SK-N-SH (cell line): Measurements from ENCODE around the gene AK6. TPM values are rescaled to one million over a fixed set of nuclear protein-coding genes. Genes with fewer than 3 reads are reported as not detected.

Experiments used
- CTCF ChIA-PET: fragments of 300-600, 350-600 bp; formaldehyde crosslinking; extraction: SDS; loops from one replicate; lab custom pipeline; 2021; lab: Yijun Ruan, JAX
- POLR2A ChIA-PET: fragments of 350-600 bp; sonication (Branson Sonifier 250); formaldehyde crosslinking; extraction: SDS; loops from one replicate; lab custom pipeline; 2020; ENCODE audit warnings: antibody characterized with exemption, inconsistent platforms; lab: Yijun Ruan, JAX
- DNase-seq: peaks from one replicate; pipeline ENCODE4 v3.0.0; 2012
- H2AFZ ChIP-seq: fragments of 200-600 bp; sonication (generic); 2 replicates; pipeline ENCODE4 v1.8.1; 2016; ENCODE audit warnings: antibody characterized with exemption, mild to moderate bottlenecking, low read depth
- H3F3A ChIP-seq: fragments of 200-600 bp; sonication (generic); replicated peaks from 2 replicates; pipeline ENCODE3; 2016; ENCODE audit warnings: antibody characterized with exemption, mild to moderate bottlenecking; ENCODE audit not compliant: insufficient read depth
- H3K27ac ChIP-seq, 2 experiments: fragments of 200-500 bp in 1 of 2; fragments of 200-600 bp in 1 of 2; sonication (Bioruptor generic) in 1 of 2; sonication (generic), shearing (Covaris generic) in 1 of 2; 2 replicates each; pipeline versions ENCODE4 v1.5.1 to v1.6.1; 2014 to 2016; ENCODE audit warnings: low read depth in 2 of 2, inconsistent platforms in 1 of 2, low read length in 1 of 2, mild to moderate bottlenecking in 1 of 2, mixed read lengths in 1 of 2
- H3K27me3 ChIP-seq: fragments of 200-600 bp; sonication (generic), shearing (Covaris generic); 2 replicates; pipeline ENCODE4 v1.6.1; 2016; ENCODE audit warnings: mixed run types; ENCODE audit not compliant: insufficient read depth
- H3K36me3 ChIP-seq, 2 experiments: fragments of 200-500 bp in 1 of 2; fragments of 200-600 bp in 1 of 2; sonication (Bioruptor generic) in 1 of 2; sonication (generic) in 1 of 2; replicated peaks in 1 of 2; 2 replicates each; pipeline versions ENCODE3 to v1.5.1; 2014 to 2016; ENCODE audit warnings: low read length in 1 of 2, mild to moderate bottlenecking in 1 of 2; ENCODE audit not compliant: insufficient read depth in 2 of 2, control insufficient read depth in 1 of 2
- H3K4me1 ChIP-seq, 2 experiments: fragments of 200-500 bp in 1 of 2; fragments of 200-600 bp in 1 of 2; sonication (Bioruptor generic) in 1 of 2; sonication (generic), shearing (Covaris generic) in 1 of 2; 2 replicates each; pipeline versions ENCODE4 v1.5.1 to v1.6.1; 2014 to 2016; ENCODE audit warnings: low read depth in 1 of 2, low read length in 1 of 2, mixed run types in 1 of 2; ENCODE audit not compliant: insufficient read depth in 2 of 2, control insufficient read depth in 1 of 2
- H3K4me2 ChIP-seq: fragments of 200-600 bp; sonication (generic), shearing (Covaris generic); 2 replicates; pipeline ENCODE4 v1.6.1; 2017; ENCODE audit warnings: mixed run types
- H3K4me3 ChIP-seq, 2 experiments: fragments of 200-500 bp in 1 of 2; fragments of 200-600 bp in 1 of 2; sonication (Bioruptor generic) in 1 of 2; sonication (generic), shearing (Covaris generic) in 1 of 2; 2 replicates each; pipeline versions ENCODE4 v1.5.1 to v1.8.1; 2014 to 2016; ENCODE audit warnings: low read depth in 2 of 2, inconsistent platforms in 1 of 2, low read length in 1 of 2, mild to moderate bottlenecking in 1 of 2, mixed read lengths in 1 of 2, moderate library complexity in 1 of 2
- H3K79me2 ChIP-seq: fragments of 200-600 bp; sonication (generic); 2 replicates; pipeline ENCODE4 v1.8.1; 2017; ENCODE audit warnings: mild to moderate bottlenecking; ENCODE audit not compliant: insufficient read depth
- H3K9ac ChIP-seq: fragments of 200-600 bp; sonication (generic); 2 replicates; pipeline ENCODE4 v1.6.1; 2017; ENCODE audit warnings: mixed run types
- H3K9me2 ChIP-seq: fragments of 200-600 bp; sonication (generic); 2 replicates; pipeline ENCODE4 v1.6.1; 2017; ENCODE audit warnings: mixed run types
- H3K9me3 ChIP-seq: fragments of 200-600 bp; sonication (generic); 2 replicates; pipeline ENCODE4 v1.6.1; 2017; ENCODE audit warnings: mixed run types, mild to moderate bottlenecking, moderate library complexity
- H4K20me1 ChIP-seq: fragments of 200-600 bp; sonication (generic); 2 replicates; pipeline ENCODE4 v1.6.1; 2017; ENCODE audit warnings: mild to moderate bottlenecking, mixed run types; ENCODE audit not compliant: insufficient read depth
- ELF1 ChIP-seq: IDR thresholded peaks from 2 replicates; pipeline ENCODE4 v1.4.0; 2012
- EP300 ChIP-seq, 2 experiments: IDR thresholded peaks; 2 replicates each; pipeline versions ENCODE4 v1.4.0 to v1.6.1; 2012; ENCODE audit warnings: borderline replicate concordance in 1 of 2, low read depth in 1 of 2, low read length in 1 of 2
- FOSL2 ChIP-seq: IDR thresholded peaks from 2 replicates; pipeline ENCODE4 v1.4.0; 2012; ENCODE audit warnings: low read depth, mild to moderate bottlenecking, moderate library complexity, borderline replicate concordance
- GATA2 ChIP-seq: sonication (generic); formaldehyde crosslinking; IDR thresholded peaks from 2 replicates; pipeline ENCODE4 v1.5.0; 2020; ENCODE audit warnings: mild to moderate bottlenecking, missing genetic modification reagents
- NFIC ChIP-seq: IDR thresholded peaks from 2 replicates; pipeline ENCODE4 v1.4.0; 2012; ENCODE audit warnings: borderline replicate concordance
- POLR2AphosphoS5 ChIP-seq: IDR thresholded peaks from 2 replicates; pipeline ENCODE4 v1.6.1; 2012; ENCODE audit warnings: low read depth, low read length
- RAD21 ChIP-seq: IDR thresholded peaks from 2 replicates; pipeline ENCODE4 v1.6.1; 2012; ENCODE audit warnings: mild to moderate bottlenecking, low read length
- RCOR1 ChIP-seq: fragments of 150-350 bp; IDR thresholded peaks from 2 replicates; pipeline ENCODE4 v1.6.1; 2017; ENCODE audit warnings: antibody characterized with exemption, low read length
- RFX5 ChIP-seq: IDR thresholded peaks from 2 replicates; pipeline ENCODE4 v1.6.1; 2012; ENCODE audit warnings: mild to moderate bottlenecking, improper control_type of control experiment, low read length
- TCF12 ChIP-seq: IDR thresholded peaks from 2 replicates; pipeline ENCODE4 v1.4.0; 2012
- YY1 ChIP-seq: IDR thresholded peaks from 2 replicates; pipeline ENCODE4 v1.4.0; 2012; ENCODE audit warnings: low read depth, mild to moderate bottlenecking
- WGBS: methylation state at CpG from one replicate; pipeline ENCODE4 v1.1.6; 2017; ENCODE audit warnings: low lambda C conversion rate; 5-methylcytosine and 5-hydroxymethylcytosine counted together
- polyA plus RNA-seq, 3 experiments: library from polyadenylated mRNA; depleted of rRNA; stranded (reverse); fragments of >200 nt; gene quantifications; 2 replicates each; pipeline ENCODE4 v1.2.3, GENCODE V29; 2012
- TF ChIP-seq, protein P1 (sequence below): IDR thresholded peaks from 2 replicates; pipeline ENCODE4 v1.4.0; 2012; ENCODE audit warnings: low read depth, borderline replicate concordance
- TF ChIP-seq, protein P2 (sequence below): IDR thresholded peaks from 2 replicates; pipeline ENCODE4 v1.6.1; 2012; ENCODE audit warnings: mild to moderate bottlenecking, low read depth, low read length, moderate library complexity

The AK6 gene
- polyA plus RNA-seq, 1 of the 3 experiments (the other 2 are of a cell fraction): 12.9 TPM

DNA sequence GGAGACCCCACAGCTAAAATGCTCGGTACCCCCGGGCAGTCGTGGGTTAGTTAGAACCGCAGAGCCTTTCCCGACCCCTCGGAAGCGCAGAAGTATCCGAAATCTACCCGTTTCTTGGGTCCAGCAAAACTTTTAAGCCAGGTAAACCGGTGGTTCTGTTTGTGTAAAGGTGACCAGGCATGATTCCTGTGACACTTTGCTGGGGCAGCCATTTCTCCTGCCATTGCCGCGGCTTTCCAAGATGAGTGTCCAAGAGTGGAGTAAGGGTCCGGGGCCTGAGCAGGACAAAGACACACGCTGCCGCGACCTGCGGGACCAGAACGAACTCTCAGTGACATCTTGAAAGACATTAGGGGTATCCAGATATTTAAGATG, 46.3 kb upstream of the AK6 start:
- H4K20me1 ChIP-seq: no peaks in the 10 kb centered on the region
- POLR2A ChIA-PET: no interaction called here
- no peak for TF ChIP-seq EP300 (IDR thresholded peaks at IDR 0.05; ENCODE audit: borderline replicate concordance in 1 of 2, low read depth in 1 of 2, low read length in 1 of 2)
- no peak for TF ChIP-seq RFX5
- no peak for TF ChIP-seq TCF12
- no peak for TF ChIP-seq YY1
- TF ChIP-seq GATA2 (CRISPR knock-in tag): no peak
- TF ChIP-seq NFIC: no peak
- TF ChIP-seq RAD21: no peak
- TF ChIP-seq FOSL2: no peak
- TF ChIP-seq ELF1: no peak
- TF ChIP-seq, all 33 proteins: peak for 0
- no peak for DNase-seq
- Histone ChIP-seq H3K79me2 (no peaks in the 10 kb centered on the region), H3K4me2 (no peak overlapping the region), H3K36me3 (peaks cover 28 to 33% of the 10 kb centered on the region in 2 experiments), H2AFZ (no peak overlapping the region), H3F3A (peaks cover 3% of the 10 kb centered on the region), H3K4me1 (no peaks in the 10 kb centered on the region), H3K27ac (no peak overlapping the region), H3K27me3 (no peaks in the 10 kb centered on the region), H3K9me3 (no peaks in the 10 kb centered on the region), H3K4me3 (no peak overlapping the region), H3K9ac (no peak overlapping the region), H3K9me2 (no peaks in the 10 kb centered on the region; the same call in 1 of the 2 replicates)
- WGBS: 98% methylated on average over 13 of the region's 18 CpGs
- CTCF ChIA-PET: no interaction called here

DNA sequence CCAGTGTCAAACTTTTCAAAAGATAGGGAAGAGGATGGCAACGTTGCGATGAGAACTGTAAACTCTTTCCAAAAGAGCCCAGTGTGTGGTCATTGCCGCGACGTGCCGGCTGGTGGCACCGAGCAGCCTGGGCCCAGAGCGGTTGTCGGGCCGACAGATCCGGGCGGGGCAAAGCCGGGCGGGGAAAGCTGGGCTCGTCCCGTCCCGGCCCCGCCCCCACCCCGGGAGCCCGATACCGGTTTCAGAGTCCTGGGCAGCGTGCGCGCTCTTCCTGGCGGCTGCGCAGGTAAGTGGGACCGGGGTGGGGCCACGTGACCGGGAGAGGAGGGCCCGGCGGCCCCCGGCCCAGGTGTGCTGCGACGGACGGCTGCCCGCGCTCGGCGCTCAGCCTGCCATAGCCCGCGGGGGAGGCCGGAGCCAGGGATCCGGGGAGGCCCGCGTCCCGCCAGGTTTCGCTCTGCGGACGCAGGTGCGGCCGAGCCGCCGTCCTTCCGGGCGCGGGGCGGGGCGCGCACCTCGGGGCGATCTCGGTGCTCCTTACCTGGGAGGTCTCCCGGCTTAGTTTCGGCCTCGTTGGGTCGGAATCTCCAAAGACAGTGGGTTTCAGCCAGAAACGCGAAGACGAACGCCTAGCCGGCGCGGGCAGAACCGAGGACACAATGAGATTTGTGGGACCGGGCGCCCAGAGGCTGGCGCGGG, 45.7 kb upstream of the AK6 start, which contains the start of gene MARVELD2:
MARVELD2 (plus strand) TSS at position 232 of the 699 bp plus-strand sequence. CDS start 4,270 bp downstream, outside the sequence.
- no peaks in the 10 kb centered on the region for H3K9me3 ChIP-seq
- POLR2A ChIA-PET: no interaction called here
- no peaks in the 10 kb centered on the region for H3K27me3 ChIP-seq
- no peaks in the 10 kb centered on the region; the same call in 1 of the 2 replicates for H3K9me2 ChIP-seq
- peaks cover 3% of the 10 kb centered on the region for H3F3A ChIP-seq
- peaks cover 31 to 38% of the 10 kb centered on the region in 2 experiments for H3K36me3 ChIP-seq
- no peak within 1 kb of the TSS for H3K4me3 ChIP-seq
- CTCF ChIA-PET: no interaction called here
- H2AFZ ChIP-seq: no peak within 1 kb of the TSS
- DNase-seq: peak; percentile 26
- H3K79me2 ChIP-seq: no peaks in the 10 kb centered on the region
- no peaks in the 10 kb centered on the region for H4K20me1 ChIP-seq
- WGBS: 93% methylated on average over 45 of the region's 78 CpGs
- no peaks in the 10 kb centered on the region for H3K4me1 ChIP-seq
- TF ChIP-seq, protein P1, sequence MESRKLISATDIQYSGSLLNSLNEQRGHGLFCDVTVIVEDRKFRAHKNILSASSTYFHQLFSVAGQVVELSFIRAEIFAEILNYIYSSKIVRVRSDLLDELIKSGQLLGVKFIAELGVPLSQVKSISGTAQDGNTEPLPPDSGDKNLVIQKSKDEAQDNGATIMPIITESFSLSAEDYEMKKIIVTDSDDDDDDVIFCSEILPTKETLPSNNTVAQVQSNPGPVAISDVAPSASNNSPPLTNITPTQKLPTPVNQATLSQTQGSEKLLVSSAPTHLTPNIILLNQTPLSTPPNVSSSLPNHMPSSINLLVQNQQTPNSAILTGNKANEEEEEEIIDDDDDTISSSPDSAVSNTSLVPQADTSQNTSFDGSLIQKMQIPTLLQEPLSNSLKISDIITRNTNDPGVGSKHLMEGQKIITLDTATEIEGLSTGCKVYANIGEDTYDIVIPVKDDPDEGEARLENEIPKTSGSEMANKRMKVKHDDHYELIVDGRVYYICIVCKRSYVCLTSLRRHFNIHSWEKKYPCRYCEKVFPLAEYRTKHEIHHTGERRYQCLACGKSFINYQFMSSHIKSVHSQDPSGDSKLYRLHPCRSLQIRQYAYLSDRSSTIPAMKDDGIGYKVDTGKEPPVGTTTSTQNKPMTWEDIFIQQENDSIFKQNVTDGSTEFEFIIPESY: no peak
- no peak for TF ChIP-seq POLR2AphosphoS5
- no peak for TF ChIP-seq RCOR1
- no peak for TF ChIP-seq YY1
- TF ChIP-seq, protein P2, sequence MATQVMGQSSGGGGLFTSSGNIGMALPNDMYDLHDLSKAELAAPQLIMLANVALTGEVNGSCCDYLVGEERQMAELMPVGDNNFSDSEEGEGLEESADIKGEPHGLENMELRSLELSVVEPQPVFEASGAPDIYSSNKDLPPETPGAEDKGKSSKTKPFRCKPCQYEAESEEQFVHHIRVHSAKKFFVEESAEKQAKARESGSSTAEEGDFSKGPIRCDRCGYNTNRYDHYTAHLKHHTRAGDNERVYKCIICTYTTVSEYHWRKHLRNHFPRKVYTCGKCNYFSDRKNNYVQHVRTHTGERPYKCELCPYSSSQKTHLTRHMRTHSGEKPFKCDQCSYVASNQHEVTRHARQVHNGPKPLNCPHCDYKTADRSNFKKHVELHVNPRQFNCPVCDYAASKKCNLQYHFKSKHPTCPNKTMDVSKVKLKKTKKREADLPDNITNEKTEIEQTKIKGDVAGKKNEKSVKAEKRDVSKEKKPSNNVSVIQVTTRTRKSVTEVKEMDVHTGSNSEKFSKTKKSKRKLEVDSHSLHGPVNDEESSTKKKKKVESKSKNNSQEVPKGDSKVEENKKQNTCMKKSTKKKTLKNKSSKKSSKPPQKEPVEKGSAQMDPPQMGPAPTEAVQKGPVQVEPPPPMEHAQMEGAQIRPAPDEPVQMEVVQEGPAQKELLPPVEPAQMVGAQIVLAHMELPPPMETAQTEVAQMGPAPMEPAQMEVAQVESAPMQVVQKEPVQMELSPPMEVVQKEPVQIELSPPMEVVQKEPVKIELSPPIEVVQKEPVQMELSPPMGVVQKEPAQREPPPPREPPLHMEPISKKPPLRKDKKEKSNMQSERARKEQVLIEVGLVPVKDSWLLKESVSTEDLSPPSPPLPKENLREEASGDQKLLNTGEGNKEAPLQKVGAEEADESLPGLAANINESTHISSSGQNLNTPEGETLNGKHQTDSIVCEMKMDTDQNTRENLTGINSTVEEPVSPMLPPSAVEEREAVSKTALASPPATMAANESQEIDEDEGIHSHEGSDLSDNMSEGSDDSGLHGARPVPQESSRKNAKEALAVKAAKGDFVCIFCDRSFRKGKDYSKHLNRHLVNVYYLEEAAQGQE: no peak
- no peak within 1 kb of the TSS for H3K4me2 ChIP-seq
- no peak within 1 kb of the TSS for H3K9ac ChIP-seq
- H3K27ac ChIP-seq: no peak within 1 kb of the TSS
